ENCODE measurements around the gene GOLGA6L24.
"Not testable (repeated sequence)": the region's sequence is repeated elsewhere in the genome, so short reads cannot be mapped to it uniquely, and the experiment has no call there.

Gene GOLGA6L24, protein sequence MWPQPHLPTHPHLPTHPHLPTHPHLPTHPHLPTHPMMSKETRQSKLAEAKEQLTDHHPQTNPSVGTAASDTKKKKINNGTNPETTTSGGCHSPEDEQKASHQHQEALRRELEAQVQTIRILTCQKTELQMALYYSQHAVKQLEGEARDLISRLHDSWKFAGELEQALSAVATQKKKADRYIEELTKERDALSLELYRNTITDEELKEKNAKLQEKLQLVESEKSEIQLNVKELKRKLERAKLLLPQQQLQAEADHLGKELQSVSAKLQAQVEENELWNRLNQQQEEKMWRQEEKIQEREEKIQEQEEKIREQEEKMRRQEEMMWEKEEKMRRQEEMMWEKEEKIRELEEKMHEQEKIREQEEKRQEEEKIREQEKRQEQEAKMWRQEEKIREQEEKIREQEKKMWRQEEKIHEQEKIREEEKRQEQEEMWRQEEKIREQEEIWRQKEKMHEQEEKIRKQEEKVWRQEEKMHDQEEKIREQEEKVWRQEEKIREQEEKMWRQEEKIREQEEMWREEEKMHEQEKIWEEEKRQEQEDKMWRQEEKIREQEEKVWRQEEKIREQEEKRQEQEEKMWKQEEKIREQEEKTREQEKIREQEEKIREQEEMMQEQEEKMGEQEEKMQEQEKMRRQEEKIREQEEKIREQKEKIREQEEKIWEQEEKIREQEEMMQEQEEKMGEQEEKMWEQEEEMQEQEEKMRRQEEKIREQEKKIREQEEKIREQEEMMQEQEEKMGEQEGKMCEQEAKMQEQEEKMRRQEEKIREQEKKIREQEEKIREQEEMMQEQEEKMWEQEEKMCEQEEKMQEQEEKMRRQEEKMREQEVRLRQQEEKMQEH

GRCh38 chr15:28357984-28358383, at the start of gene GOLGA6L24:
Gene GOLGA6L24, minus strand, starts transcription at chr15:28358084. Its CDS starts 61 bp downstream, at chr15:28358023.
- in situ Hi-C loops (cut with MboI; ENCODE audit: low sequenced_read_pairs): not testable (repeated sequence)

- in situ Hi-C loops (cut with MboI; ENCODE audit: low sequenced_read_pairs): not testable (repeated sequence)
Measured at GRCh38 chr15:28402774-28403435, 45.0 kb upstream of the GOLGA6L24 start.

DNA sequence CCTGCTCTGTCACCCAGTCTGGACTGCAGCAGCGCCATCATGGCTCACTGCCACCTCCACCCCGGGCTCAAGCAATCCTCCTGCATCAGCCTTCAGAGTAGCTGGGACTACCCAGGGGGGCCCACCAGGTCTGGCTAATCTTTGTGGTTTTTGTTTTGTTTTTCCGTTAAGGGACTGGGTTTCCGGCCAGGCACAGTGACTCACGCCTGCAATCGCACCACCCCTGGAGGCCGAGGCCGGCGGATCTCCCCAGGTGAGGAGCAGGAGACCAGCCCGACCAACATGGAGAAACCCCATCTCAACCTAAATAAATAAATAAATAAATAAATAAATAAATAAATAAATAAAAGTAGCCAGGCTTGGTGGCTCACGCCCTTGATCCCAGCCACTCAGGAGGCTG, 38.1 kb upstream of the GOLGA6L24 start:
- in situ Hi-C loops (cut with MboI; ENCODE audit: low sequenced_read_pairs): not testable (repeated sequence)

- in situ Hi-C loops (cut with MboI; ENCODE audit: low sequenced_read_pairs): not testable (repeated sequence)
Measured at GRCh38 chr15:28380053-28380452, 22.2 kb upstream of the GOLGA6L24 start.

- in situ Hi-C loops (cut with MboI; ENCODE audit: low sequenced_read_pairs): not testable (repeated sequence)
Measured at GRCh38 chr15:28378364-28378763, 20.5 kb upstream of the GOLGA6L24 start, which contains the start of gene GOLGA8F. Gene GOLGA8F, plus strand, starts transcription at chr15:28378664. Its CDS starts 98 bp downstream, at chr15:28378762.

GRCh38 chr15:28365502-28365901, 7.6 kb upstream of the GOLGA6L24 start:
- in situ Hi-C loops (cut with MboI; ENCODE audit: low sequenced_read_pairs): not testable (repeated sequence)

- in situ Hi-C loops (cut with MboI; ENCODE audit: low sequenced_read_pairs): not testable (repeated sequence)
Measured at GRCh38 chr15:28322129-28322588, 35.7 kb downstream of the GOLGA6L24 start, which contains the start of gene HERC2. Gene HERC2, minus strand, starts transcription at chr15:28322179. Its CDS starts 746 bp downstream, at chr15:28321433.

GRCh38 chr15:28321358-28322078, 36.4 kb downstream of the GOLGA6L24 start:
- in situ Hi-C loops (cut with MboI; ENCODE audit: low sequenced_read_pairs): not testable (repeated sequence)

DNA sequence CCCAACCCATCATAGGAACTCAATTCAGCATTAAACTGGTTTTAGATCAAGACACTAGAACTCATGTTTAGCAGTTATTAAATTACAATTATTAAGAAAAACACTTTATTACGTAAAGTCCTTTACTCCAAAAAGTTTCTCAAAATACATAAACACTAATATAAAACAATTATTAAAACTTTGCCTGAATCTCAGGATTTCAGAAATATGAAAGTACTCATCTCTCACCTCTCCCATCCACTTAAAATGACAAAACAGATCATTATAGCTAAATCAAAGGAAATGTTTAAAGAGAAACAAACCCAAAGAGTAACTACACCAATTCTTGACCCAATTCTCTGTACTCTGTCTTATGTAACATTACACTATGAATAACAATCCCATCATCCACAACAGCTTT, 38.2 kb downstream of the GOLGA6L24 start:
- in situ Hi-C loops (cut with MboI; ENCODE audit: low sequenced_read_pairs): not testable (repeated sequence)

GRCh38 chr15:28318828-28319227, 39.1 kb downstream of the GOLGA6L24 start:
- in situ Hi-C loops (cut with MboI; ENCODE audit: low sequenced_read_pairs): not testable (repeated sequence)

- in situ Hi-C loops (cut with MboI; ENCODE audit: low sequenced_read_pairs): not testable (repeated sequence)
Measured at GRCh38 chr15:28318122-28318521, 39.8 kb downstream of the GOLGA6L24 start.

- in situ Hi-C loops (cut with MboI; ENCODE audit: low sequenced_read_pairs): not testable (repeated sequence)
Measured at GRCh38 chr15:28316958-28317357, 40.9 kb downstream of the GOLGA6L24 start.

- in situ Hi-C loops (cut with MboI; ENCODE audit: low sequenced_read_pairs): not testable (repeated sequence)
Measured at GRCh38 chr15:28310454-28310853, 47.4 kb downstream of the GOLGA6L24 start.

DNA sequence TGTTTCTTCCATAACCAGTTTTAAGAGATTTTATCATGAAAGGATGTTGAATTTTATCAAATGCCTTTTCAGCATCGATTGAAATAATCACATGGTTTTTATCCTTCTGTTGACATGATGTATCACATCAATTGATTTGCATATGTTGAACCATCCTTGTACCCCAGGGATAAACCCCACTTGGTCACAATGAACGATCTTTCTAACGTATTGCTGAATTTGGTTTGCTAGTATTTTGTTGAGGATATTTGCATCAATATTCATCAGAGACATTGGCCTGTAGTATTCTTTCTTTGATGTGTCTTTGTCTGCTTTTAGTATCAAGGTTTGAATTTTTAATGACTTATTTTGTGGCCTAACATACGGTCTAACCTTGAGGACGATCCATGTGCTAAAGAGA, 49.2 kb downstream of the GOLGA6L24 start:
- in situ Hi-C loops (cut with MboI; ENCODE audit: low sequenced_read_pairs): not testable (repeated sequence)
